ENCODE measurements around the gene MAGI2. TPM values are rescaled to one million over a fixed set of nuclear protein-coding genes. Genes with fewer than 3 reads are reported as not detected.

MAGI2 gene
- total and polyA plus RNA-seq, 2 donors (not counting 3 experiments of a cell fraction or from before 2014, with no cell fraction given): 0.28 to 6.0 TPM

DNA sequence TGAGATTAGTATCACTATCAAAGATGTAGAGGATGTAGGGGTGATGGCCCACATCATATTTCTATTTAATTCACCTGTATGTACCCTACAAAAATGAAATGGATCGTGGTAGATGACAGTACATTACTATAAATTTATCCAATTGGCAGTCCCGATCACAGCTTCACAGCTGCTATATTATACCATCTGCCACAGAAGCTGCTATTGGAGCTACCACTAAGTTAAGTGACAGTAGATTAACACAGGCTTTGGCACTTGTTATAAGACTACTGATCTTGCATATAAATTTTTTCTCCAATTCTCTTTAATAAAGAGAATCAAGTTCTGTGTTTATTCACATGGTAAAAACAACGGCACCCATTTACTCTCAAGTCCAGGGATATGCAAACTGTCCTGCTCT is 24.9 kb upstream of the MAGI2 start:
- BruUV-seq (replicated peaks): no TSS peak
- Histone ChIP-seq H3K27me3 (ENCODE audit: control insufficient read depth in 2 of 2, insufficient read depth in 2 of 2, low read length in 2 of 2) (no peaks in the 10 kb centered on the region), H3K36me3 (ENCODE audit: control insufficient read depth in 2 of 2, extremely low read depth in 1 of 2, insufficient read depth in 2 of 2, low read length in 2 of 2) (no peaks in the 10 kb centered on the region), H3K9me1 (replicated peaks; ENCODE audit: control insufficient read depth, extremely low read depth, insufficient read depth, low read length) (no peaks in the 10 kb centered on the region), H4K20me1 (replicated peaks; ENCODE audit: control insufficient read depth, extremely low read depth, insufficient read depth, low read length) (no peaks in the 10 kb centered on the region), H3K4me3 (replicated peaks in 1 of 3; ENCODE audit: insufficient read depth in 1 of 3, low read depth in 1 of 3, low read length in 3 of 3) (no peak overlapping the region), H3K4me1 (ENCODE audit: control insufficient read depth, extremely low read depth, insufficient read depth, low read length) (no peaks in the 10 kb centered on the region), H3K9ac (replicated peaks; ENCODE audit: extremely low read depth, insufficient read depth, low read length) (no peak overlapping the region), H3K27ac (ENCODE audit: insufficient read depth, low read depth, low read length) (no peak overlapping the region), H2AFZ (ENCODE audit: low read depth, low read length) (no peak overlapping the region), H3K9me3 (replicated peaks; ENCODE audit: control insufficient read depth, insufficient read depth, low read length) (no peaks in the 10 kb centered on the region), H3K4me2 (ENCODE audit: insufficient read depth, low read length) (no peak overlapping the region), H3K79me2 (ENCODE audit: control insufficient read depth, insufficient read depth, low read length) (no peaks in the 10 kb centered on the region)
- DNase-seq (ENCODE audit: low read depth, low spot score) (no peak), FAIRE-seq (no peak)
- TF ChIP-seq, protein P1, sequence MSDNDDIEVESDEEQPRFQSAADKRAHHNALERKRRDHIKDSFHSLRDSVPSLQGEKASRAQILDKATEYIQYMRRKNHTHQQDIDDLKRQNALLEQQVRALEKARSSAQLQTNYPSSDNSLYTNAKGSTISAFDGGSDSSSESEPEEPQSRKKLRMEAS (IDR thresholded peaks at IDR 0.05; ENCODE audit: insufficient read depth, insufficient read length): no peak
- TF ChIP-seq POLR2AphosphoS5 (IDR thresholded peaks at IDR 0.05; ENCODE audit: insufficient read depth, low read depth, low read length) (no peak), EZH2 (IDR thresholded peaks at IDR 0.05; ENCODE audit: borderline replicate concordance, low read depth, low read length, severe bottlenecking) (no peak), FOS (IDR thresholded peaks at IDR 0.05; ENCODE audit: borderline replicate concordance, insufficient read depth, low read length) (no peak), GATA2 (IDR thresholded peaks at IDR 0.05; ENCODE audit: insufficient read depth, insufficient read length, low read depth, low read length) (no peak), POLR2A (IDR thresholded peaks at IDR 0.05; ENCODE audit: low read depth, low read length) (no peak), JUN (IDR thresholded peaks at IDR 0.05; ENCODE audit: borderline replicate concordance, insufficient read depth, insufficient read length, low read depth) (no peak), MYC (IDR thresholded peaks at IDR 0.05; ENCODE audit: low read depth, low read length) (no peak)
- TF ChIP-seq, protein P2, sequence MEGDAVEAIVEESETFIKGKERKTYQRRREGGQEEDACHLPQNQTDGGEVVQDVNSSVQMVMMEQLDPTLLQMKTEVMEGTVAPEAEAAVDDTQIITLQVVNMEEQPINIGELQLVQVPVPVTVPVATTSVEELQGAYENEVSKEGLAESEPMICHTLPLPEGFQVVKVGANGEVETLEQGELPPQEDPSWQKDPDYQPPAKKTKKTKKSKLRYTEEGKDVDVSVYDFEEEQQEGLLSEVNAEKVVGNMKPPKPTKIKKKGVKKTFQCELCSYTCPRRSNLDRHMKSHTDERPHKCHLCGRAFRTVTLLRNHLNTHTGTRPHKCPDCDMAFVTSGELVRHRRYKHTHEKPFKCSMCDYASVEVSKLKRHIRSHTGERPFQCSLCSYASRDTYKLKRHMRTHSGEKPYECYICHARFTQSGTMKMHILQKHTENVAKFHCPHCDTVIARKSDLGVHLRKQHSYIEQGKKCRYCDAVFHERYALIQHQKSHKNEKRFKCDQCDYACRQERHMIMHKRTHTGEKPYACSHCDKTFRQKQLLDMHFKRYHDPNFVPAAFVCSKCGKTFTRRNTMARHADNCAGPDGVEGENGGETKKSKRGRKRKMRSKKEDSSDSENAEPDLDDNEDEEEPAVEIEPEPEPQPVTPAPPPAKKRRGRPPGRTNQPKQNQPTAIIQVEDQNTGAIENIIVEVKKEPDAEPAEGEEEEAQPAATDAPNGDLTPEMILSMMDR (IDR thresholded peaks at IDR 0.05; ENCODE audit: extremely low read depth in 1 of 2, insufficient read depth in 1 of 2, low read depth in 1 of 2, low read length in 2 of 2): no peak
- ChIA-PET POLR2A (no interaction called here), CTCF (no interaction called here)
- dilution Hi-C loops (cut with MboI; ENCODE audit: extremely low pct_ligation_motif_present, low sequenced_read_pairs): no loop called here
- intact Hi-C loops (cut with micrococcal nuclease): no loop called here
